K562 (cell line): ENCODE measurements around the gene TBX1. TPM values are rescaled to one million over a fixed set of nuclear protein-coding genes. Genes with fewer than 3 reads are reported as not detected.

ENCODE experiments used
- ATAC-seq: fragments of 200-7000 bp; cut with Tn5 transposase; 3 replicates; pipeline ENCODE4 v1.9.1; 2020; ENCODE audit warnings: moderate library complexity
- BruUV-seq: library from RNA; stranded (reverse); fragments of 400-500 nt; replicated peaks from 2 replicates; lab custom pipeline; 2021; lab: Mats Ljungman, UMichigan
- CTCF ChIA-PET: fragments of 300-600 bp; formaldehyde crosslinking; extraction: SDS; loops from one replicate; lab custom pipeline; 2021; ENCODE audit warnings: low intra/inter-chr PET ratio; lab: Yijun Ruan, JAX
- POLR2A ChIA-PET: fragments of 300-600, 350-650 bp; sonication (Branson Sonifier 250); formaldehyde crosslinking; extraction: SDS; loops from one replicate; lab custom pipeline; 2021; ENCODE audit warnings: antibody characterized with exemption, inconsistent platforms; lab: Yijun Ruan, JAX
- DNase-seq, 4 experiments: peaks; one replicate each; pipeline versions ENCODE4 v3.0.0 to v3.0.0-alpha.2; 2011 to 2018; ENCODE audit warnings: low spot score in 3 of 4, mixed read lengths in 3 of 4; ENCODE audit errors: extremely low read depth in 1 of 4
- FAIRE-seq: peaks from 2 replicates; lab custom pipeline; 2011; peaks lifted over from hg19 to GRCh38; lab: Jason Lieb, UNC
- H2AFZ ChIP-seq: 2 replicates; pipeline ENCODE4 v1.6.0; 2011; ENCODE audit warnings: low read depth, low read length, control low read depth, inconsistent platforms
- H3K27ac ChIP-seq: fragments of 200-600 bp; 3 replicates; pipeline ENCODE4 v1.8.0; 2011; ENCODE audit warnings: low read depth, mild to moderate bottlenecking, control low read depth, inconsistent platforms, low read length, moderate library complexity, mixed read lengths; ENCODE audit errors: extremely low read depth
- H3K27me3 ChIP-seq, 2 experiments: fragments of 300-600 bp in 1 of 2; 2 replicates in 1 of 2; 3 replicates in 1 of 2; pipeline versions ENCODE4 v1.6.0 to v1.8.0; 2011; ENCODE audit warnings: inconsistent platforms in 2 of 2, low read length in 2 of 2, mild to moderate bottlenecking in 1 of 2, mixed read lengths in 1 of 2, moderate library complexity in 1 of 2; ENCODE audit not compliant: control insufficient read depth in 2 of 2, insufficient read depth in 2 of 2
- H3K36me3 ChIP-seq: fragments of 300-600 bp; 3 replicates; pipeline ENCODE4 v1.8.0; 2011; ENCODE audit warnings: mild to moderate bottlenecking, low read length, inconsistent platforms; ENCODE audit not compliant: control insufficient read depth, insufficient read depth
- H3K4me1 ChIP-seq, 2 experiments: fragments of 200-600 bp in 1 of 2; replicated peaks in 1 of 2; 2 replicates in 1 of 2; 3 replicates in 1 of 2; pipeline versions ENCODE4 v1.5.1 to v1.8.0; 2011; ENCODE audit warnings: inconsistent platforms in 2 of 2, low read length in 2 of 2, mild to moderate bottlenecking in 1 of 2, mixed read lengths in 1 of 2, moderate library complexity in 1 of 2; ENCODE audit not compliant: control insufficient read depth in 2 of 2, insufficient read depth in 2 of 2
- H3K4me2 ChIP-seq: 2 replicates; pipeline ENCODE4 v1.6.1; 2011; ENCODE audit warnings: low read length, control low read depth, inconsistent platforms, mixed read lengths; ENCODE audit not compliant: insufficient read depth
- H3K4me3 ChIP-seq: fragments of 200-600 bp; sonication (generic), shearing (Covaris generic); 2 replicates; pipeline ENCODE4 v1.5.1; 2016; ENCODE audit warnings: control low read depth, inconsistent platforms
- H3K79me2 ChIP-seq: fragments of 200-600 bp; 3 replicates; pipeline ENCODE4 v1.8.0; 2011; ENCODE audit warnings: low read length, inconsistent platforms; ENCODE audit not compliant: control insufficient read depth, insufficient read depth
- H3K9ac ChIP-seq, 2 experiments: 2 replicates each; pipeline versions ENCODE4 v1.6.0 to v1.6.1; 2011; ENCODE audit warnings: low read depth in 2 of 2, low read length in 2 of 2, control low read depth in 1 of 2, inconsistent platforms in 1 of 2, mild to moderate bottlenecking in 1 of 2, mixed read lengths in 1 of 2; ENCODE audit not compliant: insufficient read depth in 1 of 2
- H3K9me1 ChIP-seq: one replicate; pipeline ENCODE4 v1.6.0; 2011; ENCODE audit warnings: inconsistent platforms, mild to moderate bottlenecking, low read length, moderate library complexity; ENCODE audit not compliant: control insufficient read depth, insufficient read depth
- H3K9me3 ChIP-seq: replicated peaks from 2 replicates; pipeline ENCODE4 v1.5.1; 2011; ENCODE audit warnings: low read depth, low read length, inconsistent platforms; ENCODE audit not compliant: control insufficient read depth, insufficient read depth
- H4K20me1 ChIP-seq: replicated peaks from 2 replicates; pipeline ENCODE4 v1.6.1; 2011; ENCODE audit warnings: low read length, inconsistent platforms, mixed read lengths; ENCODE audit not compliant: control insufficient read depth, insufficient read depth
- CBX5 ChIP-seq: IDR thresholded peaks from 2 replicates; pipeline ENCODE4 v1.6.1; 2014; ENCODE audit warnings: low read depth, borderline replicate concordance
- HMG20A ChIP-seq: fragments of 450-650 bp; formaldehyde crosslinking; conservative IDR thresholded peaks from 2 replicates; pipeline ENCODE4 v1.4.0; 2020; ENCODE audit warnings: mild to moderate bottlenecking, mixed read lengths
- TEAD2 ChIP-seq: fragments of 450-650 bp; IDR thresholded peaks from 2 replicates; pipeline ENCODE4 v1.6.1; 2016; ENCODE audit warnings: missing genetic modification characterization, control low read depth, missing compliant biosample characterization
- WGBS: fragments of 100-300 bp; shearing (Covaris generic); methylation state at CpG from one replicate; pipeline ENCODE4 v1.1.6; 2016; ENCODE audit warnings: low coverage, mixed read lengths; ENCODE audit not compliant: insufficient coverage; ENCODE audit errors: missing lambda C conversion rate; 5-methylcytosine and 5-hydroxymethylcytosine counted together
- in situ Hi-C: fragments of 300-500 bp; cut with MboI; formaldehyde crosslinking; loops from 4 replicates; pipeline ENCODE4 v1.15.0; 2018; ENCODE audit warnings: inconsistent platforms, mixed read lengths
- intact Hi-C: fragments of 100-400 bp; cut with micrococcal nuclease; formaldehyde crosslinking; loops from 2 replicates; pipeline ENCODE4 v1.14.2; 2022
- polyA plus RNA-seq, 8 experiments: library from polyadenylated mRNA; depleted of rRNA in 4 of 8; stranded (reverse) in 5 of 8; unstranded in 3 of 8; fragments of >200 nt; fragmentation: Nextera tagmentation in 2 of 8; fragmentation: Illumina TruSeq in 1 of 8; extraction: Ambion mirVana in 2 of 8; extraction: Trizol in 1 of 8; gene quantifications; 2 replicates each; pipeline versions ENCODE4 v1.2.1 to v1.2.3, GENCODE V29; 2011 to 2014; ENCODE audit warnings: inconsistent platforms in 1 of 8, missing spikeins in 1 of 8
- total RNA-seq, 7 experiments: library from RNA; depleted of rRNA in 6 of 7; stranded (reverse); fragments of >200 nt in 6 of 7; fragmentation: Illumina TruSeq in 2 of 7; extraction: Trizol in 2 of 7; gene quantifications; 2 replicates each; pipeline versions ENCODE4 v1.2.1 to v1.2.3, GENCODE V29; 2011 to 2021; ENCODE audit warnings: low replicate concordance in 1 of 7
- TF ChIP-seq, protein P1 (sequence below): fragments of 250-450 bp; sonication (Bioruptor Pico); IDR thresholded peaks from 2 replicates; pipeline ENCODE4 v1.5.0; 2021; ENCODE audit warnings: mild to moderate bottlenecking, moderate library complexity
- TF ChIP-seq, protein P2 (sequence below): fragments of 250-450 bp; sonication (Bioruptor Pico); IDR thresholded peaks from 2 replicates; pipeline ENCODE4 v1.4.0; 2020
- TF ChIP-seq, protein P3 (sequence below): fragments of 450-650 bp; IDR thresholded peaks from 2 replicates; pipeline ENCODE4 v1.6.1; 2016; ENCODE audit warnings: low read depth

The TBX1 gene
- total and polyA plus RNA-seq, 9 of the 15 experiments (the other 6 are each of a cell fraction or from before 2014, with no cell fraction given): 0.07 to 35.0 (median 3.9) TPM

DNA sequence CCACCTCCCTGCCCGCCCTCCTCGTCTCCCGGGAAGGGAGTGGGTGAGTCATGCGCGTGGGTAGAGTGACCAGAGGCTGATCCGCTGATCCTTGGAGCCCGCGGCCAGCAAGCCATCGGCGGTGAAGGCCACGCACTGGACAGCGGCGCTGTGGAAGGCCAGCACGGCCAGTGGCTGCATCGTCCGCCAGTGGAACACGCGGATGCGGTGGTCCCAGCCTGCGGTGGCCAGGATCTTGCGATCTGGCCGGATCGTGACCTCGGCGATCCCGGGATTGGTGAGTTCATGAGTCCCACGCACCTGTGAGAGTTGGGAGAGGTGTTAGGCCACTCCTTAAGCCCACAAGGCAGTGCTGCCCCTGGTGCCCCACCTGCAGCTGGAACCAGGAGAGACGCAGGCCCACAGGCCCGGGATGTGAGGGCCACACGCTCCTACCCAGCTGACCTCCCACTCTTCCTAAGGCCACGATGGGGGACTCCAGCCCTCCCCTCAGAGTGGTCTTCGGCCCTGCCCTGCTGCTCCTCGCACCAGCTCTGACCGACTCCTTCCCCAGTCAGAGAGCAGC lies 28.2 kb downstream of the TBX1 start (continued):
- TF ChIP-seq, protein P1, sequence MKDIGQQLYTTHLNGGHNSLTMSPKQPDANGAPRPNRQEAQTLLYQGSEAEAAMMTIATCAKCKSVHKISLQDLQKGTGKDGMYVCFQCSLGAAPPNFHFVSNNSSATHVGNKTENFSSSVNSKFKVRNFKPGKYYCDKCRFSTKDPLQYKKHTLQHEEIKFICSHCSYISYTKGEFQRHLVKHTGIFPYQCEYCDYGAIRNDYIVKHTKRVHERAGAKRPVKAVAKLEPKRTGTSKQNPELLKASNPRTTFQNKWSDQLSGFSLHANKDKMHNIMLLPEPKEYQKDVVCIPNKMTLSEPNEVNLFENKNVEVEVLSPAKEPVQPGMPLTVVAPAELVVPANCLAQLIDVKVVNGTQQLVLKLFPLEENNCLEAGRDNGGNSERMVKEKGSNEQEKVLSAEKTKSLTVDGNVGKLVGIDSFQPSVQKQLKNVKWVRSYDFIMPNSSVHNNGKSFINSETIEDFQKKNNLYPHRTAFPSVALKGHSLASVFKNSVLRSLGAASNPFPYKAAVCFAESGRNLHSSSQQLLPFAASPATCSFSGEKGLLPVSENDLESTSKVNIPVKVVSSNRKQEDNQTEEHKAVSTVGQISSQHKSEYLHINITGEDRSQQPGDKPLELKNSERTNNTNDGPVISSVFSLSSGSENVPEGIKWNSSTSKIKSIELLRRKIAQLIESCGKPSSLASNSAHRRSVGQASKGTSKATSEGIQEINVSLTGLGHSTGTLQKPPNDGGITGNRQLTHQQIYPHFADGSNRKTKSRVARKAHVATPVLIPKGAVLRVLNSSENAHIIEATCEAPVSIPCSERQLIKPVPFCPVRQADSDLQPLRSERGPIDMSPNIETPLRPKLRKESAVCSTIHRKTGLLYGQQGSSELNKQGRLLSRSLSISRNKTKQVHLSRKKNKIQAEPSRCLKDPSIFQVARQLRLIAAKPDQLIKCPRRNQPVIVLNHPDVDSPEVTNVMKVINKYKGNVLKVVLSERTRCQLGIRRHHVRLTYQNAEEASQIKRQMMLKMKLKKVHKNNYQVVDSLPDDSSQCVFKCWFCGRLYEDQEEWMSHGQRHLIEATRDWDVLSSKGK (CRISPR knock-in tag): no peak
- TF ChIP-seq, protein P2, sequence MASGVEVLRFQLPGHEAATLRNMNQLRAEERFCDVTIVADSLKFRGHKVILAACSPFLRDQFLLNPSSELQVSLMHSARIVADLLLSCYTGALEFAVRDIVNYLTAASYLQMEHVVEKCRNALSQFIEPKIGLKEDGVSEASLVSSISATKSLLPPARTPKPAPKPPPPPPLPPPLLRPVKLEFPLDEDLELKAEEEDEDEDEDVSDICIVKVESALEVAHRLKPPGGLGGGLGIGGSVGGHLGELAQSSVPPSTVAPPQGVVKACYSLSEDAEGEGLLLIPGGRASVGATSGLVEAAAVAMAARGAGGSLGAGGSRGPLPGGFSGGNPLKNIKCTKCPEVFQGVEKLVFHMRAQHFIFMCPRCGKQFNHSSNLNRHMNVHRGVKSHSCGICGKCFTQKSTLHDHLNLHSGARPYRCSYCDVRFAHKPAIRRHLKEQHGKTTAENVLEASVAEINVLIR (CRISPR knock-in tag): no peak

DNA sequence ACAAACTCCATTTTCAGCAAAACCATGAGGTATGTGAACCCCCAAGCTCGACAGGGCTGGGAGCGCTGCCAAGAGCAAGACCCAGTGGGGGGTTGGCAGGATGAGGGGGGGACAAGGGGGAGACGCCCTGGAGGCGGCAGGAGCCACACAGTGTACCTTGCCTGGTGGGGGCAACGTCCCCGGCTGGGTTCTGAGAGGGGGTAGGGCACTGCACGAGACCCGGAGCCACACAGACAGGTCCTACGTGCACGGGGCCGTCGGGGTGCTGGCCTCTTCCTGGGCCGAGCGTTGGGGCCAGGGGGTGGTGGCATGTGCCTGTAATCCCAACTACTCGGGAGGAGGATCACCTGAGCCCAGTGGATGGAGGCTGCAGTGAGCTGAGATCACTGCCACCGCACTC lies 28.8 kb downstream of the TBX1 start:
- CTCF ChIA-PET: no interaction called here
- POLR2A ChIA-PET: interaction anchor here (0.6 to 16.8 kb wide), 7 partner anchors 9 to 47 kb away, joined by 3 to 205 read pairs (median 4); no protein-coding TSS in a partner anchor
- H2AFZ ChIP-seq: no peak overlapping the region
- no peak for FAIRE-seq
- ATAC-seq: no peak
- H3K79me2 ChIP-seq: no peaks in the 10 kb centered on the region
- no peak overlapping the region for H3K9ac ChIP-seq
- DNase-seq: no peak
- BruUV-seq: no TSS peak
- no peak overlapping the region for H3K4me2 ChIP-seq
- intact Hi-C loops: no loop called here
- peaks cover 2% of the 10 kb centered on the region for H3K9me3 ChIP-seq
- peaks cover 0 to 40% of the 10 kb centered on the region in 2 experiments; a peak in 1 of 5 replicates for H3K4me1 ChIP-seq
- H3K4me3 ChIP-seq: no peak overlapping the region
- 0 out of 2 replicates have a peak, but pooled peaks cover 4% of the 10 kb centered on the region for H4K20me1 ChIP-seq
- H3K9me1 ChIP-seq: no peaks in the 10 kb centered on the region
- WGBS: 79% methylated on average over 16 of the region's 16 CpGs
- H3K27me3 ChIP-seq: no peaks in the 10 kb centered on the region
- peaks cover 3% of the 10 kb centered on the region; the same call in 1 of the 3 replicates for H3K36me3 ChIP-seq
- no peak overlapping the region for H3K27ac ChIP-seq
- in situ Hi-C loops: no loop called here
- TF ChIP-seq, protein P3, sequence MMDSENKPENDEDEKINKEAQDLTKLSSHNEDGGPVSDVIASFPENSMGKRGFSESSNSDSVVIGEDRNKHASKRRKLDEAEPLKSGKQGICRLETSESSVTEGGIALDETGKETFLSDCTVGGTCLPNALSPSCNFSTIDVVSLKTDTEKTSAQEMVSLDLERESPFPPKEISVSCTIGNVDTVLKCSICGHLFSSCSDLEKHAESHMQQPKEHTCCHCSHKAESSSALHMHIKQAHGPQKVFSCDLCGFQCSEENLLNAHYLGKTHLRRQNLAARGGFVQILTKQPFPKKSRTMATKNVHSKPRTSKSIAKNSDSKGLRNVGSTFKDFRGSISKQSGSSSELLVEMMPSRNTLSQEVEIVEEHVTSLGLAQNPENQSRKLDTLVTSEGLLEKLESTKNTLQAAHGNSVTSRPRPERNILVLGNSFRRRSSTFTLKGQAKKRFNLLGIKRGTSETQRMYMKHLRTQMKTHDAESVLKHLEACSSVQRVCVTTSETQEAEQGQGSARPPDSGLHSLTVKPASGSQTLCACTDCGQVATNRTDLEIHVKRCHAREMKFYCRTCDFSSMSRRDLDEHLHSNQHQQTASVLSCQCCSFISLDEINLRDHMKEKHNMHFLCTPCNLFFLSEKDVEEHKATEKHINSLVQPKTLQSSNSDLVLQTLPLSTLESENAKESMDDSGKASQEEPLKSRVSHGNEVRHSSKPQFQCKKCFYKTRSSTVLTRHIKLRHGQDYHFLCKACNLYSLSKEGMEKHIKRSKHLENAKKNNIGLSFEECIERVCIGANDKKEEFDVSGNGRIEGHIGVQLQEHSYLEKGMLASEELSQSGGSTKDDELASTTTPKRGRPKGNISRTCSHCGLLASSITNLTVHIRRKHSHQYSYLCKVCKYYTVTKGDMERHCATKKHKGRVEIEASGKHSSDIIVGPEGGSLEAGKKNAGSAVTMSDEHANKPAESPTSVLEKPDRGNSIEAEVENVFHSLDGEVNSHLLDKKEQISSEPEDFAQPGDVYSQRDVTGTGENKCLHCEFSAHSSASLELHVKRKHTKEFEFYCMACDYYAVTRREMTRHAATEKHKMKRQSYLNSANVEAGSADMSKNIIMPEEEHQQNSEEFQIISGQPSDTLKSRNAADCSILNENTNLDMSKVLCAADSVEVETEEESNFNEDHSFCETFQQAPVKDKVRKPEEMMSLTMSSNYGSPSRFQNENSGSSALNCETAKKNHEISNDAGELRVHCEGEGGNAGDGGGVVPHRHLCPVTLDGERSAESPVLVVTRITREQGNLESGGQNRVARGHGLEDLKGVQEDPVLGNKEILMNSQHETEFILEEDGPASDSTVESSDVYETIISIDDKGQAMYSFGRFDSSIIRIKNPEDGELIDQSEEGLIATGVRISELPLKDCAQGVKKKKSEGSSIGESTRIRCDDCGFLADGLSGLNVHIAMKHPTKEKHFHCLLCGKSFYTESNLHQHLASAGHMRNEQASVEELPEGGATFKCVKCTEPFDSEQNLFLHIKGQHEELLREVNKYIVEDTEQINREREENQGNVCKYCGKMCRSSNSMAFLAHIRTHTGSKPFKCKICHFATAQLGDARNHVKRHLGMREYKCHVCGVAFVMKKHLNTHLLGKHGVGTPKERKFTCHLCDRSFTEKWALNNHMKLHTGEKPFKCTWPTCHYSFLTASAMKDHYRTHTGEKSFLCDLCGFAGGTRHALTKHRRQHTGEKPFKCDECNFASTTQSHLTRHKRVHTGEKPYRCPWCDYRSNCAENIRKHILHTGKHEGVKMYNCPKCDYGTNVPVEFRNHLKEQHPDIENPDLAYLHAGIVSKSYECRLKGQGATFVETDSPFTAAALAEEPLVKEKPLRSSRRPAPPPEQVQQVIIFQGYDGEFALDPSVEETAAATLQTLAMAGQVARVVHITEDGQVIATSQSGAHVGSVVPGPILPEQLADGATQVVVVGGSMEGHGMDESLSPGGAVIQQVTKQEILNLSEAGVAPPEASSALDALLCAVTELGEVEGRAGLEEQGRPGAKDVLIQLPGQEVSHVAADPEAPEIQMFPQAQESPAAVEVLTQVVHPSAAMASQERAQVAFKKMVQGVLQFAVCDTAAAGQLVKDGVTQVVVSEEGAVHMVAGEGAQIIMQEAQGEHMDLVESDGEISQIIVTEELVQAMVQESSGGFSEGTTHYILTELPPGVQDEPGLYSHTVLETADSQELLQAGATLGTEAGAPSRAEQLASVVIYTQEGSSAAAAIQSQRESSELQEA: no peak
- 0 out of 2 replicates have a peak, but pooled peaks have one; percentile 43 for TF ChIP-seq CBX5
- no peak for TF ChIP-seq TEAD2 (tag)
- no peak for TF ChIP-seq HMG20A
